Stomach (tissue), 4 donors: Measurements from ENCODE around the gene CDC40.

Source experiments
- POLR2A ChIP-seq, 4 donors: fragments of 450-650 bp; IDR thresholded peaks; one replicate each; pipeline ENCODE4 v1.6.1; 2016; ENCODE audit warnings: antibody characterized with exemption in 4 of 4, control low read depth in 2 of 4, mild to moderate bottlenecking in 1 of 4, moderate library complexity in 1 of 4
- POLR2AphosphoS5 ChIP-seq, 3 donors: sonication (generic); formaldehyde crosslinking; IDR thresholded peaks; one replicate each; pipeline ENCODE4 v1.6.1; 2016; ENCODE audit warnings: antibody characterized with exemption in 3 of 3

DNA sequence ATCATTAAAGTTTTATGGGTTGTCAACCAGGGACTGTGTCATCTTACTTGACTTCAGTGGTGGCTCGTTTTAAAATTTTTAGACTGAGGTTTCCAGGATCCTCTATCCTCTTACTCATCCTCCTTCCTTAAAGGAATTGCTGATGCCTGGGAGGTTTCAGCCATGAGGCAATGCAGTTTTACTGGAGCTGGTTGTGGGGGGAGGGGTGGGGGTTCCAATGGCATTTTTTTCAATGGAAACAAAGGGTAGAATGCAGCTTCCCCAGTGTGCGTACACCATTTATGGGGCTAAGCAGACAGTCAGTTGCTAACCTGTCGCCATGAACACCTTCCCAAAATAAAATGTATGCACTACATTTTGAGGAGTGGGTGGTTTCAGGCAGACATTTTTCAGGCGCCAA, 89.9 kb downstream of the CDC40 start:
- TF ChIP-seq POLR2AphosphoS5 (IDR thresholded peaks at IDR 0.05) = no peak
- no peak for TF ChIP-seq POLR2A (IDR thresholded peaks at IDR 0.05)
